ENCODE measurements around the gene UTS2. TPM values are rescaled to one million over a fixed set of nuclear protein-coding genes. Genes with fewer than 3 reads are reported as not detected.
A peak's percentile ranks its signal among the peaks of the same experiment; 100 is the strongest.

UTS2 gene
- total RNA-seq, 2 donors from 2014 or later: 1.0 to 2.2 TPM

GRCh38 chr1:7878027-7878426 lies 25.2 kb upstream of the UTS2 start:
- DNase-seq (no peak), ATAC-seq (no peak)
- Mint-ChIP-seq H3K4me3 (no peak overlapping the region), H3K27ac (no peak overlapping the region), H3K27me3 (peaks cover 16% of the 10 kb centered on the region), H3K4me1 (no peaks in the 10 kb centered on the region), H3K36me3 (ENCODE audit: low read depth) (no peaks in the 10 kb centered on the region)
- H3K9me3 ChIP-seq (ENCODE audit: control insufficient read depth, low read length, poor library complexity, severe bottlenecking): no peaks in the 10 kb centered on the region

GRCh38 chr1:7873801-7874795 lies 21.2 kb upstream of the UTS2 start:
- Mint-ChIP-seq H3K36me3 (ENCODE audit: low read depth) (no peaks in the 10 kb centered on the region), H3K27ac (no peak overlapping the region), H3K27me3 (peaks cover 22% of the 10 kb centered on the region), H3K4me1 (peaks cover 2% of the 10 kb centered on the region), H3K4me3 (no peak overlapping the region)
- no peaks in the 10 kb centered on the region for H3K9me3 ChIP-seq (ENCODE audit: control insufficient read depth, low read length, poor library complexity, severe bottlenecking)
- ATAC-seq (no peak), DNase-seq (no peak)

GRCh38 chr1:7871136-7871535 lies 18.3 kb upstream of the UTS2 start:
- no peak overlapping the region for H3K4me3 Mint-ChIP-seq
- no peaks in the 10 kb centered on the region for H3K9me3 ChIP-seq (ENCODE audit: control insufficient read depth, low read length, poor library complexity, severe bottlenecking)
- DNase-seq (no peak), ATAC-seq (no peak)
- no peak overlapping the region for H3K27ac Mint-ChIP-seq
- peaks cover 22% of the 10 kb centered on the region for H3K27me3 Mint-ChIP-seq
- H3K4me1 Mint-ChIP-seq: peaks cover 2% of the 10 kb centered on the region
- no peaks in the 10 kb centered on the region for H3K36me3 Mint-ChIP-seq (ENCODE audit: low read depth)

GRCh38 chr1:7869136-7869920 lies 16.5 kb upstream of the UTS2 start:
- Mint-ChIP-seq H3K27me3 (peaks cover 30% of the 10 kb centered on the region), H3K4me3 (no peak overlapping the region), H3K27ac (no peak overlapping the region), H3K4me1 (peaks cover 2% of the 10 kb centered on the region), H3K36me3 (ENCODE audit: low read depth) (no peaks in the 10 kb centered on the region)
- no peaks in the 10 kb centered on the region for H3K9me3 ChIP-seq (ENCODE audit: control insufficient read depth, low read length, poor library complexity, severe bottlenecking)
- no peak for DNase-seq
- no peak for ATAC-seq

GRCh38 chr1:7868070-7868780 lies 15.4 kb upstream of the UTS2 start:
- Mint-ChIP-seq H3K4me3 (no peak overlapping the region), H3K4me1 (peaks cover 2% of the 10 kb centered on the region), H3K27ac (no peak overlapping the region), H3K27me3 (peaks cover 20% of the 10 kb centered on the region), H3K36me3 (ENCODE audit: low read depth) (no peaks in the 10 kb centered on the region)
- ATAC-seq (no peak), DNase-seq (no peak)
- no peaks in the 10 kb centered on the region for H3K9me3 ChIP-seq (ENCODE audit: control insufficient read depth, low read length, poor library complexity, severe bottlenecking)

GRCh38 chr1:7865978-7866377 lies 13.1 kb upstream of the UTS2 start:
- H3K36me3 Mint-ChIP-seq (ENCODE audit: low read depth): no peaks in the 10 kb centered on the region
- no peaks in the 10 kb centered on the region for H3K9me3 ChIP-seq (ENCODE audit: control insufficient read depth, low read length, poor library complexity, severe bottlenecking)
- DNase-seq (no peak), ATAC-seq (no peak)
- no peaks in the 10 kb centered on the region for H3K4me1 Mint-ChIP-seq
- H3K27me3 Mint-ChIP-seq: peaks cover 12% of the 10 kb centered on the region
- no peak overlapping the region for H3K4me3 Mint-ChIP-seq
- no peak overlapping the region for H3K27ac Mint-ChIP-seq

- no peaks in the 10 kb centered on the region for H3K9me3 ChIP-seq (ENCODE audit: control insufficient read depth, low read length, poor library complexity, severe bottlenecking)
- H3K4me3 Mint-ChIP-seq: no peak overlapping the region
- H3K27ac Mint-ChIP-seq: no peak overlapping the region
- ATAC-seq (no peak), DNase-seq (no peak)
- peaks cover 12% of the 10 kb centered on the region for H3K27me3 Mint-ChIP-seq
- no peaks in the 10 kb centered on the region for H3K36me3 Mint-ChIP-seq (ENCODE audit: low read depth)
- no peaks in the 10 kb centered on the region for H3K4me1 Mint-ChIP-seq
Observed at GRCh38 chr1:7863756-7864328, 11.0 kb upstream of the UTS2 start.

GRCh38 chr1:7862211-7863060 lies 9.6 kb upstream of the UTS2 start:
- no peaks in the 10 kb centered on the region for H3K36me3 Mint-ChIP-seq (ENCODE audit: low read depth)
- peaks cover 12% of the 10 kb centered on the region for H3K27me3 Mint-ChIP-seq
- H3K9me3 ChIP-seq (ENCODE audit: control insufficient read depth, low read length, poor library complexity, severe bottlenecking): no peaks in the 10 kb centered on the region
- no peak overlapping the region for H3K4me3 Mint-ChIP-seq
- no peaks in the 10 kb centered on the region for H3K4me1 Mint-ChIP-seq
- DNase-seq: no peak
- H3K27ac Mint-ChIP-seq: no peak overlapping the region
- no peak for ATAC-seq

- DNase-seq (no peak), ATAC-seq (no peak)
- Mint-ChIP-seq H3K27me3 (peaks cover 12% of the 10 kb centered on the region), H3K36me3 (ENCODE audit: low read depth) (no peaks in the 10 kb centered on the region), H3K4me1 (peaks cover under 1% of the 10 kb centered on the region), H3K4me3 (no peak overlapping the region), H3K27ac (no peak overlapping the region)
- no peaks in the 10 kb centered on the region for H3K9me3 ChIP-seq (ENCODE audit: control insufficient read depth, low read length, poor library complexity, severe bottlenecking)
Observed at GRCh38 chr1:7861452-7861851, 8.6 kb upstream of the UTS2 start.

GRCh38 chr1:7860130-7860529 lies 7.3 kb upstream of the UTS2 start:
- no peaks in the 10 kb centered on the region for H3K9me3 ChIP-seq (ENCODE audit: control insufficient read depth, low read length, poor library complexity, severe bottlenecking)
- ATAC-seq (no peak), DNase-seq (no peak)
- Mint-ChIP-seq H3K4me3 (no peak overlapping the region), H3K27ac (peak overlapping the region; percentile 63), H3K27me3 (peaks cover 10% of the 10 kb centered on the region), H3K4me1 (peaks cover 6% of the 10 kb centered on the region), H3K36me3 (ENCODE audit: low read depth) (no peaks in the 10 kb centered on the region)

GRCh38 chr1:7859406-7859805 lies 6.5 kb upstream of the UTS2 start:
- ATAC-seq: no peak
- Mint-ChIP-seq H3K4me3 (no peak overlapping the region), H3K27ac (no peak overlapping the region), H3K36me3 (ENCODE audit: low read depth) (no peaks in the 10 kb centered on the region), H3K27me3 (peaks cover 8% of the 10 kb centered on the region), H3K4me1 (peaks cover 6% of the 10 kb centered on the region)
- no peaks in the 10 kb centered on the region for H3K9me3 ChIP-seq (ENCODE audit: control insufficient read depth, low read length, poor library complexity, severe bottlenecking)
- no peak for DNase-seq

- Mint-ChIP-seq H3K27ac (no peak overlapping the region), H3K27me3 (peaks cover 6% of the 10 kb centered on the region), H3K4me3 (no peak overlapping the region), H3K36me3 (ENCODE audit: low read depth) (no peaks in the 10 kb centered on the region), H3K4me1 (peaks cover 6% of the 10 kb centered on the region)
- H3K9me3 ChIP-seq (ENCODE audit: control insufficient read depth, low read length, poor library complexity, severe bottlenecking): no peaks in the 10 kb centered on the region
- DNase-seq (no peak), ATAC-seq (no peak)
Observed at GRCh38 chr1:7857985-7858384, 5.1 kb upstream of the UTS2 start.

Data from T-helper 17 cell (primary cell).